IPS-20b (cell line): Measurements from ENCODE around the gene ACTA2.

Experiments used
- H3K27ac ChIP-seq: one replicate; pipeline ENCODE4 v1.5.1; 2013; ENCODE audit warnings: low read length
- H3K27me3 ChIP-seq: 2 replicates; pipeline ENCODE4 v1.6.1; 2013; ENCODE audit warnings: mild to moderate bottlenecking, low read length, inconsistent platforms; ENCODE audit not compliant: insufficient read depth
- H3K36me3 ChIP-seq: 2 replicates; pipeline ENCODE4 v1.6.1; 2013; ENCODE audit warnings: low read depth, mild to moderate bottlenecking, inconsistent platforms, low read length, moderate library complexity; ENCODE audit not compliant: insufficient read depth
- H3K4me1 ChIP-seq: 2 replicates; pipeline ENCODE4 v1.6.1; 2013; ENCODE audit warnings: mild to moderate bottlenecking, control low read depth, inconsistent platforms, low read length, moderate library complexity; ENCODE audit not compliant: insufficient read depth
- H3K4me3 ChIP-seq: 2 replicates; pipeline ENCODE4 v1.5.1; 2013; ENCODE audit warnings: mild to moderate bottlenecking, low read length, inconsistent platforms
- H3K9ac ChIP-seq: 2 replicates; pipeline ENCODE4 v1.6.1; 2013; ENCODE audit warnings: low read depth, mild to moderate bottlenecking, inconsistent platforms, low read length, moderate library complexity
- H3K9me3 ChIP-seq: 2 replicates; pipeline ENCODE4 v1.6.1; 2013; ENCODE audit warnings: mild to moderate bottlenecking, low read depth, low read length, inconsistent platforms; ENCODE audit not compliant: insufficient read depth

Gene ACTA2

GRCh38 chr10:88886557-88886956 lies 66.0 kb downstream of the ACTA2 start:
- H3K9ac ChIP-seq, result no peak overlapping the region
- H3K4me3 ChIP-seq, result no peak overlapping the region
- no peak overlapping the region for H3K27ac ChIP-seq
- H3K4me1 ChIP-seq, result peaks cover 10% of the 10 kb centered on the region
- H3K9me3 ChIP-seq, result no peaks in the 10 kb centered on the region
- H3K36me3 ChIP-seq, result no peaks in the 10 kb centered on the region
- peaks cover under 1% of the 10 kb centered on the region for H3K27me3 ChIP-seq
